HEK293 (cell line): Measurements from ENCODE around the gene CYCS.

Experiments
- GFI1B ChIP-seq: fragments of 450-650 bp; formaldehyde crosslinking; IDR thresholded peaks from 2 replicates; pipeline ENCODE4 v1.5.1; 2016; ENCODE audit warnings: missing biosample characterization, missing genetic modification characterization
- GLI4 ChIP-seq: fragments of 450-650 bp; formaldehyde crosslinking; IDR thresholded peaks from 2 replicates; pipeline ENCODE4 v1.5.1; 2016; ENCODE audit warnings: missing biosample characterization, missing genetic modification characterization
- KLF16 ChIP-seq: fragments of 450-650 bp; formaldehyde crosslinking; IDR thresholded peaks from 2 replicates; pipeline ENCODE4 v1.5.1; 2017; ENCODE audit warnings: missing biosample characterization, missing genetic modification characterization
- KLF7 ChIP-seq: fragments of 450-650 bp; formaldehyde crosslinking; IDR thresholded peaks from 2 replicates; pipeline ENCODE4 v1.5.1; 2016; ENCODE audit warnings: missing biosample characterization, missing genetic modification characterization, borderline replicate concordance
- KLF9 ChIP-seq: fragments of 450-650 bp; formaldehyde crosslinking; IDR thresholded peaks from 2 replicates; pipeline ENCODE4 v1.5.1; 2016; ENCODE audit warnings: missing biosample characterization, missing genetic modification characterization, low read depth
- MEIS1 ChIP-seq: sonication (generic); formaldehyde crosslinking; IDR thresholded peaks from 2 replicates; pipeline ENCODE4 v1.8.1; 2022; ENCODE audit warnings: missing genetic modification reagents, mild to moderate bottlenecking, borderline replicate concordance
- PRDM10 ChIP-seq: fragments of 450-650 bp; formaldehyde crosslinking; IDR thresholded peaks from 2 replicates; pipeline ENCODE4 v1.5.1; 2016; ENCODE audit warnings: missing biosample characterization, missing genetic modification characterization
- REPIN1 ChIP-seq: fragments of 450-650 bp; formaldehyde crosslinking; IDR thresholded peaks from 2 replicates; pipeline ENCODE4 v1.5.1; 2017; ENCODE audit warnings: missing biosample characterization, missing genetic modification characterization, low read depth
- SP2 ChIP-seq: fragments of 450-650 bp; formaldehyde crosslinking; IDR thresholded peaks from 2 replicates; pipeline ENCODE4 v1.5.1; 2016; ENCODE audit warnings: missing biosample characterization, missing genetic modification characterization
- TSHZ1 ChIP-seq: fragments of 450-650 bp; formaldehyde crosslinking; IDR thresholded peaks from 2 replicates; pipeline ENCODE4 v1.5.1; 2016; ENCODE audit warnings: missing biosample characterization, missing genetic modification characterization, borderline replicate concordance
- ZBTB10 ChIP-seq: fragments of 450-650 bp; formaldehyde crosslinking; IDR thresholded peaks from 2 replicates; pipeline ENCODE4 v1.5.1; 2016; ENCODE audit warnings: missing biosample characterization, missing genetic modification characterization
- ZEB2 ChIP-seq: fragments of 450-650 bp; formaldehyde crosslinking; IDR thresholded peaks from 2 replicates; pipeline ENCODE4 v1.5.1; 2016; ENCODE audit warnings: missing biosample characterization, missing genetic modification characterization
- ZNF19 ChIP-seq: fragments of 450-650 bp; formaldehyde crosslinking; IDR thresholded peaks from 2 replicates; pipeline ENCODE4; 2016; ENCODE audit warnings: missing biosample characterization, missing genetic modification characterization, low read depth
- ZNF2 ChIP-seq: fragments of 450-650 bp; formaldehyde crosslinking; IDR thresholded peaks from 2 replicates; pipeline ENCODE4 v1.5.1; 2016; ENCODE audit warnings: missing biosample characterization, missing genetic modification characterization
- ZNF280C ChIP-seq: fragments of 450-650 bp; formaldehyde crosslinking; IDR thresholded peaks from 2 replicates; pipeline ENCODE4 v1.5.1; 2016; ENCODE audit warnings: missing biosample characterization, missing genetic modification characterization
- ZNF701 ChIP-seq: fragments of 450-650 bp; formaldehyde crosslinking; IDR thresholded peaks from 2 replicates; pipeline ENCODE4 v1.5.1; 2016; ENCODE audit warnings: missing biosample characterization, missing genetic modification characterization
- ZNF76 ChIP-seq: fragments of 450-650 bp; formaldehyde crosslinking; IDR thresholded peaks from 2 replicates; pipeline ENCODE4; 2016; ENCODE audit warnings: low read depth, missing biosample characterization, missing genetic modification characterization, borderline replicate concordance

The CYCS gene

GRCh38 chr7:25098096-25099046 is 26.7 kb downstream of the CYCS start (continued):
- TF ChIP-seq PRDM10, result 0 out of 2 replicates have a peak, but pooled peaks have one; percentile 28
- no peak for TF ChIP-seq KLF9 (tag by site-specific recombination)
- TF ChIP-seq GFI1B, result no peak
- TF ChIP-seq REPIN1 (tag by site-specific recombination), result no peak
- TF ChIP-seq TSHZ1 (tag by site-specific recombination), result no peak
- TF ChIP-seq MEIS1 (CRISPR knock-in tag), result no peak
- 0 out of 2 replicates have a peak, but pooled peaks have one; percentile 36 for TF ChIP-seq ZNF2 (tag by site-specific recombination)
- no peak for TF ChIP-seq ZNF701 (tag by site-specific recombination)
- TF ChIP-seq KLF7, result no peak
- no peak for TF ChIP-seq KLF16 (tag by site-specific recombination)
- no peak for TF ChIP-seq SP2 (tag by site-specific recombination)
- TF ChIP-seq ZEB2 (tag by site-specific recombination), result no peak
- no peak for TF ChIP-seq GLI4 (tag by site-specific recombination)
- TF ChIP-seq ZNF280C (tag by site-specific recombination), result no peak
- TF ChIP-seq ZNF19, result no peak
- no peak for TF ChIP-seq ZBTB10 (tag by site-specific recombination)
- TF ChIP-seq ZNF76, result no peak
